K562 (cell line): ENCODE results near the gene ZDHHC20. TPM values are rescaled to one million over a fixed set of nuclear protein-coding genes. Genes with fewer than 3 reads are reported as not detected.
"Not testable (repeated sequence)": the region's sequence is repeated elsewhere in the genome, so short reads cannot be mapped to it uniquely, and the experiment has no call there.

ENCODE experiments used
- ATAC-seq: fragments of 200-7000 bp; cut with Tn5 transposase; 3 replicates; pipeline ENCODE4 v1.9.1; 2020; ENCODE audit warnings: moderate library complexity
- BruUV-seq: library from RNA; stranded (reverse); fragments of 400-500 nt; replicated peaks from 2 replicates; lab custom pipeline; 2021; lab: Mats Ljungman, UMichigan
- CTCF ChIA-PET: fragments of 300-600 bp; formaldehyde crosslinking; extraction: SDS; loops from one replicate; lab custom pipeline; 2021; ENCODE audit warnings: low intra/inter-chr PET ratio; lab: Yijun Ruan, JAX
- POLR2A ChIA-PET: fragments of 300-600, 350-650 bp; sonication (Branson Sonifier 250); formaldehyde crosslinking; extraction: SDS; loops from one replicate; lab custom pipeline; 2021; ENCODE audit warnings: antibody characterized with exemption, inconsistent platforms; lab: Yijun Ruan, JAX
- DNase-seq, 4 experiments: peaks; one replicate each; pipeline versions ENCODE4 v3.0.0 to v3.0.0-alpha.2; 2011 to 2018; ENCODE audit warnings: low spot score in 3 of 4, mixed read lengths in 3 of 4; ENCODE audit errors: extremely low read depth in 1 of 4
- FAIRE-seq: peaks from 2 replicates; lab custom pipeline; 2011; peaks lifted over from hg19 to GRCh38; lab: Jason Lieb, UNC
- H2AFZ ChIP-seq: 2 replicates; pipeline ENCODE4 v1.6.0; 2011; ENCODE audit warnings: low read depth, low read length, control low read depth, inconsistent platforms
- H3K27ac ChIP-seq: fragments of 200-600 bp; 3 replicates; pipeline ENCODE4 v1.8.0; 2011; ENCODE audit warnings: low read depth, mild to moderate bottlenecking, control low read depth, inconsistent platforms, low read length, moderate library complexity, mixed read lengths; ENCODE audit errors: extremely low read depth
- H3K27me3 ChIP-seq, 2 experiments: fragments of 300-600 bp in 1 of 2; 2 replicates in 1 of 2; 3 replicates in 1 of 2; pipeline versions ENCODE4 v1.6.0 to v1.8.0; 2011; ENCODE audit warnings: inconsistent platforms in 2 of 2, low read length in 2 of 2, mild to moderate bottlenecking in 1 of 2, mixed read lengths in 1 of 2, moderate library complexity in 1 of 2; ENCODE audit not compliant: control insufficient read depth in 2 of 2, insufficient read depth in 2 of 2
- H3K36me3 ChIP-seq: fragments of 300-600 bp; 3 replicates; pipeline ENCODE4 v1.8.0; 2011; ENCODE audit warnings: mild to moderate bottlenecking, low read length, inconsistent platforms; ENCODE audit not compliant: control insufficient read depth, insufficient read depth
- H3K4me1 ChIP-seq, 2 experiments: fragments of 200-600 bp in 1 of 2; replicated peaks in 1 of 2; 2 replicates in 1 of 2; 3 replicates in 1 of 2; pipeline versions ENCODE4 v1.5.1 to v1.8.0; 2011; ENCODE audit warnings: inconsistent platforms in 2 of 2, low read length in 2 of 2, mild to moderate bottlenecking in 1 of 2, mixed read lengths in 1 of 2, moderate library complexity in 1 of 2; ENCODE audit not compliant: control insufficient read depth in 2 of 2, insufficient read depth in 2 of 2
- H3K4me2 ChIP-seq: 2 replicates; pipeline ENCODE4 v1.6.1; 2011; ENCODE audit warnings: low read length, control low read depth, inconsistent platforms, mixed read lengths; ENCODE audit not compliant: insufficient read depth
- H3K4me3 ChIP-seq: fragments of 200-600 bp; sonication (generic), shearing (Covaris generic); 2 replicates; pipeline ENCODE4 v1.5.1; 2016; ENCODE audit warnings: control low read depth, inconsistent platforms
- H3K79me2 ChIP-seq: fragments of 200-600 bp; 3 replicates; pipeline ENCODE4 v1.8.0; 2011; ENCODE audit warnings: low read length, inconsistent platforms; ENCODE audit not compliant: control insufficient read depth, insufficient read depth
- H3K9ac ChIP-seq, 2 experiments: 2 replicates each; pipeline versions ENCODE4 v1.6.0 to v1.6.1; 2011; ENCODE audit warnings: low read depth in 2 of 2, low read length in 2 of 2, control low read depth in 1 of 2, inconsistent platforms in 1 of 2, mild to moderate bottlenecking in 1 of 2, mixed read lengths in 1 of 2; ENCODE audit not compliant: insufficient read depth in 1 of 2
- H3K9me1 ChIP-seq: one replicate; pipeline ENCODE4 v1.6.0; 2011; ENCODE audit warnings: inconsistent platforms, mild to moderate bottlenecking, low read length, moderate library complexity; ENCODE audit not compliant: control insufficient read depth, insufficient read depth
- H3K9me3 ChIP-seq: replicated peaks from 2 replicates; pipeline ENCODE4 v1.5.1; 2011; ENCODE audit warnings: low read depth, low read length, inconsistent platforms; ENCODE audit not compliant: control insufficient read depth, insufficient read depth
- H4K20me1 ChIP-seq: replicated peaks from 2 replicates; pipeline ENCODE4 v1.6.1; 2011; ENCODE audit warnings: low read length, inconsistent platforms, mixed read lengths; ENCODE audit not compliant: control insufficient read depth, insufficient read depth
- ARID1B ChIP-seq: fragments of 450-650 bp; IDR thresholded peaks from 2 replicates; pipeline ENCODE4 v1.6.1; 2016; ENCODE audit warnings: antibody characterized with exemption, mild to moderate bottlenecking, inconsistent platforms
- CBFA2T2 ChIP-seq: fragments of 450-650 bp; conservative IDR thresholded peaks from 2 replicates; pipeline ENCODE4 v1.6.1; 2017; ENCODE audit warnings: mild to moderate bottlenecking
- CBFA2T3 ChIP-seq: fragments of 450-650 bp; IDR thresholded peaks from 2 replicates; pipeline ENCODE4 v1.6.1; 2017
- CTBP1 ChIP-seq: fragments of 450-650 bp; IDR thresholded peaks from 2 replicates; pipeline ENCODE4 v1.6.1; 2016; ENCODE audit warnings: borderline replicate concordance
- ESRRA ChIP-seq: fragments of 450-650 bp; IDR thresholded peaks from 2 replicates; pipeline ENCODE4 v1.6.1; 2014; ENCODE audit warnings: low read depth, mild to moderate bottlenecking, moderate library complexity, borderline replicate concordance
- NCOR1 ChIP-seq: fragments of 450-650 bp; IDR thresholded peaks from 2 replicates; pipeline ENCODE4 v1.6.1; 2016; ENCODE audit warnings: mild to moderate bottlenecking, moderate library complexity
- POLR2G ChIP-seq: fragments of 200-400 bp; formaldehyde crosslinking; IDR thresholded peaks from 2 replicates; pipeline ENCODE4 v1.6.1; 2017; ENCODE audit warnings: low read depth, mild to moderate bottlenecking, antibody characterized with exemption, low read length, moderate library complexity
- TAL1 ChIP-seq: fragments of 450-650 bp; IDR thresholded peaks from 2 replicates; pipeline ENCODE4 v1.6.1; 2016; ENCODE audit warnings: mild to moderate bottlenecking
- TCF3 ChIP-seq: sonication (generic); formaldehyde crosslinking; IDR thresholded peaks from 2 replicates; pipeline ENCODE4 v1.4.0; 2020; ENCODE audit warnings: mild to moderate bottlenecking, missing genetic modification reagents
- WGBS: fragments of 100-300 bp; shearing (Covaris generic); methylation state at CpG from one replicate; pipeline ENCODE4 v1.1.6; 2016; ENCODE audit warnings: low coverage, mixed read lengths; ENCODE audit not compliant: insufficient coverage; ENCODE audit errors: missing lambda C conversion rate; 5-methylcytosine and 5-hydroxymethylcytosine counted together
- in situ Hi-C: fragments of 300-500 bp; cut with MboI; formaldehyde crosslinking; loops from 4 replicates; pipeline ENCODE4 v1.15.0; 2018; ENCODE audit warnings: inconsistent platforms, mixed read lengths
- intact Hi-C: fragments of 100-400 bp; cut with micrococcal nuclease; formaldehyde crosslinking; loops from 2 replicates; pipeline ENCODE4 v1.14.2; 2022
- polyA plus RNA-seq, 8 experiments: library from polyadenylated mRNA; depleted of rRNA in 4 of 8; stranded (reverse) in 5 of 8; unstranded in 3 of 8; fragments of >200 nt; fragmentation: Nextera tagmentation in 2 of 8; fragmentation: Illumina TruSeq in 1 of 8; extraction: Ambion mirVana in 2 of 8; extraction: Trizol in 1 of 8; gene quantifications; 2 replicates each; pipeline versions ENCODE4 v1.2.1 to v1.2.3, GENCODE V29; 2011 to 2014; ENCODE audit warnings: inconsistent platforms in 1 of 8, missing spikeins in 1 of 8
- total RNA-seq, 7 experiments: library from RNA; depleted of rRNA in 6 of 7; stranded (reverse); fragments of >200 nt in 6 of 7; fragmentation: Illumina TruSeq in 2 of 7; extraction: Trizol in 2 of 7; gene quantifications; 2 replicates each; pipeline versions ENCODE4 v1.2.1 to v1.2.3, GENCODE V29; 2011 to 2021; ENCODE audit warnings: low replicate concordance in 1 of 7

The ZDHHC20 gene
- total and polyA plus RNA-seq, 9 of the 15 experiments (the other 6 are each of a cell fraction or from before 2014, with no cell fraction given) = 2.7 to 20.9 (median 15.8) TPM

- H2AFZ ChIP-seq, H3K4me2 ChIP-seq, H3K9ac ChIP-seq, H3K79me2 ChIP-seq, H3K4me3 ChIP-seq, H4K20me1 ChIP-seq, H3K4me1 ChIP-seq, H3K27ac ChIP-seq, H3K9me3 ChIP-seq, CTCF ChIA-PET, in situ Hi-C loops, BruUV-seq, intact Hi-C loops, H3K9me1 ChIP-seq, H3K27me3 ChIP-seq: not testable (repeated sequence)
- POLR2A ChIA-PET = interaction anchor here (0.9 kb wide), 1 partner anchor 8 kb away, joined by 3 read pairs; no protein-coding TSS in a partner anchor
- WGBS = 41% methylated on average over 5 of the region's 36 CpGs
- DNase-seq (peak; percentile 27 to 51 (median 34)), ATAC-seq (peak; percentile 65), FAIRE-seq (peak; percentile 75)
- peaks cover 17% of the 10 kb centered on the region; the same call in 1 of the 3 replicates for H3K36me3 ChIP-seq
- TF ChIP-seq TCF3 = 0 out of 2 replicates have a peak, but pooled peaks have one; percentile 31
- TF ChIP-seq CTBP1 = peak; percentile 58; the same call in 1 of the 2 replicates
- TF ChIP-seq CBFA2T2 = peak; percentile 32; the same call in 1 of the 2 replicates
- peak; percentile 13; the same call in 1 of the 2 replicates for TF ChIP-seq TAL1
- peak; percentile 57 for TF ChIP-seq CBFA2T3
- 0 out of 2 replicates have a peak, but pooled peaks have one; percentile 14 for TF ChIP-seq NCOR1
- 0 out of 2 replicates have a peak, but pooled peaks have one; percentile 24 for TF ChIP-seq ESRRA
- TF ChIP-seq POLR2G = 0 out of 2 replicates have a peak, but pooled peaks have one; percentile 19
- peak; percentile 41; the same call in 1 of the 2 replicates for TF ChIP-seq ARID1B
Measured at GRCh38 chr13:21376998-21377985, 81.8 kb downstream of the ZDHHC20 start.
